Activated B cell treated with CpG ODN at 0.5 μM for 24 hours (primary cell): ENCODE data around the gene UTP25. TPM values are rescaled to one million over a fixed set of nuclear protein-coding genes. Genes with fewer than 3 reads are reported as not detected.

Experiments used
- ATAC-seq: fragments of 200-7000 bp; cut with Tn5 transposase; one replicate; pipeline ENCODE4 v1.10.0; 2021; ENCODE audit warnings: low read depth, mild to moderate bottlenecking, moderate library complexity
- CTCF ChIA-PET: fragments of 350-600 bp; sonication (Branson Sonifier 250); formaldehyde crosslinking; loops from one replicate; lab custom pipeline; 2021; ENCODE audit warnings: antibody characterized with exemption; lab: Charles Lee
- POLR2A ChIA-PET: fragments of 350-600 bp; sonication (Branson Sonifier 250); formaldehyde crosslinking; loops from one replicate; lab custom pipeline; 2021; ENCODE audit warnings: antibody characterized with exemption; lab: Charles Lee
- DNase-seq: peaks from one replicate; pipeline ENCODE4 v3.0.0; 2022
- H3K27ac Mint-ChIP-seq: one replicate; pipeline ENCODE4 v1.8.0; 2020; ENCODE audit warnings: mixed read lengths
- H3K27me3 Mint-ChIP-seq: one replicate; pipeline ENCODE4 v1.8.0; 2021; ENCODE audit warnings: mixed read lengths
- H3K36me3 Mint-ChIP-seq: one replicate; pipeline ENCODE4 v1.8.0; 2021; ENCODE audit warnings: low read depth, mixed read lengths
- H3K4me1 Mint-ChIP-seq: one replicate; pipeline ENCODE4 v1.8.0; 2021; ENCODE audit warnings: mixed read lengths
- H3K4me3 Mint-ChIP-seq: one replicate; pipeline ENCODE4 v1.8.0; 2020; ENCODE audit warnings: mild to moderate bottlenecking, mixed read lengths
- H3K9me3 Mint-ChIP-seq: one replicate; pipeline ENCODE4 v1.8.0; 2020; ENCODE audit warnings: mixed read lengths
- intact Hi-C: fragments of 100-400 bp; cut with micrococcal nuclease; formaldehyde crosslinking; loops from one replicate; pipeline ENCODE4 v1.15.1; 2024
- total RNA-seq: library from RNA; stranded (reverse); gene quantifications from 2 replicates; pipeline ENCODE4 v1.2.3, GENCODE V29; 2022
- TF ChIP-seq, protein P1 (sequence below): fragments of 200-600 bp; IDR thresholded peaks from one replicate; pipeline ENCODE4 v1.8.0; 2022; ENCODE audit warnings: antibody characterized with exemption, mild to moderate bottlenecking

The UTP25 gene
- total RNA-seq, 1 donor from 2014 or later, result 15.4 TPM

GRCh38 chr1:209837671-209838070 lies 9.9 kb downstream of the UTP25 start:
- TF ChIP-seq, protein P1, sequence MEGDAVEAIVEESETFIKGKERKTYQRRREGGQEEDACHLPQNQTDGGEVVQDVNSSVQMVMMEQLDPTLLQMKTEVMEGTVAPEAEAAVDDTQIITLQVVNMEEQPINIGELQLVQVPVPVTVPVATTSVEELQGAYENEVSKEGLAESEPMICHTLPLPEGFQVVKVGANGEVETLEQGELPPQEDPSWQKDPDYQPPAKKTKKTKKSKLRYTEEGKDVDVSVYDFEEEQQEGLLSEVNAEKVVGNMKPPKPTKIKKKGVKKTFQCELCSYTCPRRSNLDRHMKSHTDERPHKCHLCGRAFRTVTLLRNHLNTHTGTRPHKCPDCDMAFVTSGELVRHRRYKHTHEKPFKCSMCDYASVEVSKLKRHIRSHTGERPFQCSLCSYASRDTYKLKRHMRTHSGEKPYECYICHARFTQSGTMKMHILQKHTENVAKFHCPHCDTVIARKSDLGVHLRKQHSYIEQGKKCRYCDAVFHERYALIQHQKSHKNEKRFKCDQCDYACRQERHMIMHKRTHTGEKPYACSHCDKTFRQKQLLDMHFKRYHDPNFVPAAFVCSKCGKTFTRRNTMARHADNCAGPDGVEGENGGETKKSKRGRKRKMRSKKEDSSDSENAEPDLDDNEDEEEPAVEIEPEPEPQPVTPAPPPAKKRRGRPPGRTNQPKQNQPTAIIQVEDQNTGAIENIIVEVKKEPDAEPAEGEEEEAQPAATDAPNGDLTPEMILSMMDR, result no peak
- Mint-ChIP-seq H3K36me3 (peaks cover 98% of the 10 kb centered on the region), H3K27ac (no peak overlapping the region), H3K4me1 (peaks cover 2% of the 10 kb centered on the region), H3K4me3 (no peak overlapping the region), H3K9me3 (no peaks in the 10 kb centered on the region), H3K27me3 (no peaks in the 10 kb centered on the region)
- ATAC-seq (no peak), DNase-seq (no peak)
- intact Hi-C loops, result no loop called here
- CTCF ChIA-PET, result interaction anchor here (2.4 kb wide), 1 partner anchor 10 kb away, joined by 8 read pairs; the partner anchor contains the start of gene UTP25
- POLR2A ChIA-PET, result no interaction called here

- intact Hi-C loops, result no loop called here
- H3K27ac Mint-ChIP-seq, result no peak overlapping the region
- ChIA-PET POLR2A (no interaction called here), CTCF (interaction anchor here (2.4 kb wide), 1 partner anchor 11 kb away, joined by 8 read pairs; the partner anchor contains the start of gene UTP25)
- H3K27me3 Mint-ChIP-seq, result no peaks in the 10 kb centered on the region
- TF ChIP-seq, protein P1, result no peak
- DNase-seq, result no peak
- no peaks in the 10 kb centered on the region for H3K9me3 Mint-ChIP-seq
- H3K36me3 Mint-ChIP-seq, result peaks cover 98% of the 10 kb centered on the region
- peaks cover 2% of the 10 kb centered on the region for H3K4me1 Mint-ChIP-seq
- no peak for ATAC-seq
- no peak overlapping the region for H3K4me3 Mint-ChIP-seq
These were observed 10.8 kb downstream of the UTP25 start for GRCh38 chr1:209838537-209838936.

DNA sequence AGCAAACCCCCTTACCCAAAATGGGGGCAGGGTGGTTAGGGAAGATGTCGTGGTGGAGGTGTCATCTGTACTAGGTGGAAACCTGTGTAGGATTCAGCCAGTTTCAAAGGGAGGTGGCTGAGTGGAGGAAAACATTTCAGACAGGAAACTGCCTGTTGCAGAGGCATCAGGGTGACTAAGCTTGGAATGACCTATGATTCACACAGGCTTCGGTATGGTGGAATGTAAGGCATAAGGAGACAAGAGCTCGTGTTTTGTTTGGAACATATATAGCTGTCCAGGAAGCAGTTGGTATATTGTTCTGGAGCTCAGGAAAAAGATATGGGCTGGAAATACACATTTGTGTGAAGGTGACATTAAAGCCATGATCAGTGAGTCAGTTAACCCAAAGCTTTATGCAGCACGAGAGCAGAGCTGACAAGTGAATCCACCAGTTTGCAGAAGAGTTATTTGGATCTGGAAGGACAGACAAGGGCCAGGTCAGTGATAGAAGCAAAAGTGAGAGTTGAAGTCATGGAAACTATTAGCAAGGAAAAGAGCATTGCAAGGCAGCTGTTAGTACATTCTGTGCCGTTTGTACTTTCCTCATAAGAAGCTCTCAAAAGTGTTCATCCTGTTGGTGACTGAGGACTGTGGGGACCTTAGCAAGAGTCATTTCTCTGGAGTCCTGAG lies 12.2 kb downstream of the UTP25 start:
- Mint-ChIP-seq H3K4me3 (no peak overlapping the region), H3K9me3 (no peaks in the 10 kb centered on the region), H3K27me3 (no peaks in the 10 kb centered on the region), H3K36me3 (peaks cover 96% of the 10 kb centered on the region), H3K27ac (no peak overlapping the region), H3K4me1 (no peaks in the 10 kb centered on the region)
- ATAC-seq, result no peak
- TF ChIP-seq, protein P1, result no peak
- POLR2A ChIA-PET, result no interaction called here
- CTCF ChIA-PET, result no interaction called here
- no peak for DNase-seq
- intact Hi-C loops, result no loop called here

- ChIA-PET POLR2A (no interaction called here), CTCF (no interaction called here)
- intact Hi-C loops, result no loop called here
- Mint-ChIP-seq H3K27me3 (no peaks in the 10 kb centered on the region), H3K4me3 (no peak overlapping the region), H3K27ac (no peak overlapping the region), H3K9me3 (no peaks in the 10 kb centered on the region), H3K36me3 (peaks cover 96% of the 10 kb centered on the region), H3K4me1 (no peaks in the 10 kb centered on the region)
- DNase-seq, result no peak
- TF ChIP-seq, protein P1, result no peak
- no peak for ATAC-seq
These were observed 12.8 kb downstream of the UTP25 start for GRCh38 chr1:209840611-209841010.

DNA sequence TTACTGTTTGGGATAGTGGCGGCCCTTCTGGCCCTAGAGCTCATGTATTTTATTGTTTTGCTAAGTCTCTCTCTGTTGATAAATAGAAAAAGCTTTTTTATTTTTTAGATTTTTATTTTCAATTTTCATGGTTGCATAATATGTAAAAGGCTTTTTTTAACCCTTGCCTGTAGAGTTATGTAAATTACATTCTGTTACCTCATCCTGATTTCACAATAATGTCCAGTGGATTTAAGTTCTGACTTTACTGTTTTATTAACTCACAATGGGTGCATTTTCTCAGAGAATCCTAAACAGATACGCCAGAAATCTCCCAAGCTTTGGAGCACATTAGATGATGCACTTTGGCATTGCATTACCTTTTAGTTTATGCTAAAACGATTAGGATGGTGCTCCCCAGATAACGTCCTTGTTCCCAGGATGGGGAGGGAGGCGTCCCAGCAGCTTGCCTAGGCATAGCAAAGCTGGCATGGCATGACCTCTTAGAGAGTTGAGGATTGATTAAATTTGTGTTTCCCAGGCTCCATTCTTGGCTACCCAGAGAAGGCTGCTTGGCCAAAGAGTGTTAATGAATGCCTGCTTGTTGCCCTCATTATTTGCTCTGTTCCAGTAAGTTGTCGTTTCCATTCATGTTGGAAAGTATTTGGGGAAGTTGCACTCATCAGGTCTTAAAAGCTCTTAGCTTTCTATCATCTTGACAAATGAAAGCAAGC lies 17.1 kb downstream of the UTP25 start:
- no peak overlapping the region for H3K27ac Mint-ChIP-seq
- H3K36me3 Mint-ChIP-seq, result peaks cover 94% of the 10 kb centered on the region
- intact Hi-C loops, result no loop called here
- H3K27me3 Mint-ChIP-seq, result no peaks in the 10 kb centered on the region
- POLR2A ChIA-PET, result no interaction called here
- H3K9me3 Mint-ChIP-seq, result no peaks in the 10 kb centered on the region
- TF ChIP-seq, protein P1, result no peak
- H3K4me3 Mint-ChIP-seq, result no peak overlapping the region
- DNase-seq (no peak), ATAC-seq (no peak)
- CTCF ChIA-PET, result interaction anchor here (1.1 to 3.4 kb wide), 3 partner anchors 15 to 21 kb away, joined by 3 to 16 read pairs (median 4); partner anchors contain the start of gene UTP25
- peaks cover 2% of the 10 kb centered on the region for H3K4me1 Mint-ChIP-seq
